NCI-H774 (cell line): ENCODE measurements around the gene C4BPB.

Experiments used
- DNase-seq: peaks from one replicate; lab custom pipeline; 2025; lab: John Stamatoyannopoulos, UW

Gene C4BPB

DNA sequence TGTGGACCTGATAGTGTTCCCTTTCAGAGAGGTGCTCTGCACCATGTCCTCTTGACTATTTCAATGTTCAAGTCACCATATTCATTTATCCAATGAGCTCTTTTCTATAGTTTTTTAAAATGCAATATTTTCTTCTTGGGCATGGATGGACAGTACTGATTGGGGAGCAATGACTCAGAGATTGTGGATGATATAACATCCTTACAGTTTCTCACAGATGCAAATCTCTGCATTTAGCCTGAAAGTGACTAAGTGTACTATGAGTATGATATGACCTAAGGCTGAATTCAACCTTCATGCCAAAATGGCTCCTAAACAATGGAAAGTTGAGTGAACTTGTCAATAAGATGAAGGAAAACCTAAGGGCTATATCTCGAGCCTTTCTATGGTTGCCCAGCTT, 51.9 kb downstream of the C4BPB start:
- no peak for DNase-seq

DNA sequence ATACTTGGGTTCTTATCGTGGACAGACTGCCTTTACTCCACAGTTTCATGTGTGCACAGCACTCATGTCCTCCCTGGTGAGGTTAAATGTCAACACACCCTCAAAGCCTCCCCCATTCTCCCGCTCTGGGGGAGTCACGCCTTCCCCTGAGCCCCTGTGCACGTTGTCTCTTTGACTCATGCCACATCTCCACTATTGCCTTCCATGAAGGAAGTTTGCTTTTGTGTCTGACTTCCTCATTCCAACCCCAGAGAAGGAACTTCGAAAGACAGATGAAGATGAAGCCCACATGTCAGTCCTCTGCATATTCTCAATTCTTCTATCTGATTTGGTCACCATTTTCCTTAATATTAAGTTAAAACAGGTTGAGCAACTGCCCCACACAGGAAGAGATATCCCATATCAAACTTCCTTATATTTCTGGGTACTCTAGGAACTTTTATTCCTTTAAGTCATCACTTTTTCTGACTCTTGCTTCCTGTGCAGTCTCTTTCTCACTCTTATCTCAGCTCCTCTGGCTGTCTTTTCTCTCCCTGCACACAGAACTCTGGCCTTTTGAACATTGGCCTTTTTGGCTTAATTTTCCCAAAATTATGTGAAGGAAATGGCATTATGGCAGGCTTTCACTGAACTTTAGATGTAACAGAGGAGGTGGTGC, 56.9 kb downstream of the C4BPB start:
- no peak for DNase-seq
